SK-N-MC (cell line): ENCODE results near the gene PLA2R1.

Experiments
- DNase-seq: peaks from one replicate; pipeline ENCODE4 v3.0.0-alpha.2; 2011; ENCODE audit warnings: low read depth, low spot score
- H3K27ac ChIP-seq: fragments of 200-600 bp; sonication (generic); 2 replicates; pipeline ENCODE4 v1.5.1; 2016; ENCODE audit warnings: mixed run types
- H3K36me3 ChIP-seq: fragments of 200-600 bp; sonication (generic); 2 replicates; pipeline ENCODE4 v1.6.1; 2017; ENCODE audit warnings: antibody characterized with exemption, low read length, mixed read lengths; ENCODE audit not compliant: insufficient read depth
- H3K4me3 ChIP-seq: fragments of 200-600 bp; sonication (generic); 2 replicates; pipeline ENCODE4 v1.5.1; 2016
- H3K9ac ChIP-seq: fragments of 200-600 bp; sonication (generic); 2 replicates; pipeline ENCODE4 v1.8.0; 2017; ENCODE audit warnings: mixed run types, mixed read lengths; ENCODE audit not compliant: insufficient read length
- H3K9me3 ChIP-seq: fragments of 200-600 bp; sonication (generic); 2 replicates; pipeline ENCODE4 v1.6.1; 2017; ENCODE audit warnings: low read depth, mild to moderate bottlenecking, antibody characterized with exemption, low read length, moderate library complexity, mixed read lengths
- EZH2 ChIP-seq: fragments of 200-600 bp; sonication (generic); IDR thresholded peaks from one replicate; pipeline ENCODE4 v1.6.1; 2017; ENCODE audit warnings: antibody characterized with exemption
- FOXP2 ChIP-seq: optimal IDR thresholded peaks from 2 replicates; pipeline ENCODE3; 2011; ENCODE audit warnings: mild to moderate bottlenecking, moderate library complexity; ENCODE audit not compliant: insufficient read depth; ENCODE audit errors: extremely low read length, control extremely low read depth
- POLR2AphosphoS5 ChIP-seq: IDR thresholded peaks from 2 replicates; pipeline ENCODE4 v1.6.1; 2012; ENCODE audit warnings: mild to moderate bottlenecking, low read depth, low read length, borderline replicate concordance

The PLA2R1 gene

DNA sequence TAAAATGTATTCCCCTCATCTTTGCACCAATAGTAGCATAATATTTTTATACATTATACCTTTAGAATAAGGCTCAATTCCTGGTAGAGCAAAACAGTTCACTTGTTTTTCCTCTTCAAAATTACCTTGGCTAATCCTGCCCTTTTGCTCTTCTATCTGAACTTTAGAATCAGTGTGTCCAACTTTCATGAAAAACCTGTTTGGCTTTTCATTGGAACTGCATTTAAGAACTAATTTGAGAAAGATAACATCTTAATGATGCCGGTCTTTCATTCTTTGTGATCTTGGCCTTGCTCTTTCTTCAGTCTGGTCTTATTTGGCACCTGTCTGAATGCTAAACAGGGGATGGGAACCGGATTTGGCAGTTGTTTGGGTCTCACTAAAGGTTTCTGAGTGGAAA, 151.5 kb downstream of the PLA2R1 start:
- Histone ChIP-seq H3K4me3 (no peak overlapping the region), H3K9ac (no peak overlapping the region), H3K36me3 (no peaks in the 10 kb centered on the region), H3K9me3 (no peaks in the 10 kb centered on the region), H3K27ac (no peak overlapping the region)
- DNase-seq, result no peak
- TF ChIP-seq EZH2 (no peak), POLR2AphosphoS5 (no peak), FOXP2 (no peak)

DNA sequence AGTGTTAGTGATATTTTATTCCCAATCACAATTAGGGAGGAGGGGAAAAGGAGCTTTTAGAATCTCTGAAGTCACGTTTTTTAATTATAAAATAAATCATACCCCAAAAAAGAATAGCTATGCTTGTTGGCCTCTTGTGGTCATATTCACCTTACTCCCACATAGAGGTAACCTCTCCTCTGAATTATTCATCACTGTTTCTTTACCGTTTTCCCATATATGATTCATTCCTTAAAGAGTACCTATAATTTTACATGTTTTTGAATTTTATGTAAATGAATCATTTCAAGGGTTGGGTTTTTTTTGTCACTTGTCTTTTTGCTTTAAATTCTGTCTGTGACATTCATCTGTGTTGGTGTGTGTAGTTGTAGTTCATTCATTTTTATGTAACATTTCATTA, 153.8 kb downstream of the PLA2R1 start:
- Histone ChIP-seq H3K27ac (no peak overlapping the region), H3K4me3 (no peak overlapping the region), H3K9ac (no peak overlapping the region), H3K36me3 (no peaks in the 10 kb centered on the region), H3K9me3 (no peaks in the 10 kb centered on the region)
- no peak for DNase-seq
- no peak for TF ChIP-seq FOXP2
- TF ChIP-seq EZH2, result no peak
- no peak for TF ChIP-seq POLR2AphosphoS5

DNA sequence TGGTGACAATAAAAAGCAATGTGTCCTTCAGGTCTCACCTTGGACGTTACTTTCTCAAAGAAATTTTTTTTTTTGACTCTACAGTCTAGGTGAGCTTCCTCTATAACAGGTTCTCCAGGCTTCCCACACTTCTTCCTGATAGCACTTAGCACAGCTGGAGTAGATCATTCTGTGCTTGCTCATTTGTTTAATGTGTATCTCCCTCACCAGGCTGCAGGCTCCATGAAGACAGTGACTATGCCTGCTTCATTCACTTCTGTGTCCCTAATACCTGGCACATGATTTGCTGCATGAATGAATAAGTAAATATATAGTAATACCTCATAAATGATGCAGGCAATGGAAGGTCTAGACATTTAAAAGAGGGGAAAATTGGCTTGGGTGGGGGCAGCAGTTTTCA, 154.5 kb downstream of the PLA2R1 start:
- no peak for DNase-seq
- no peaks in the 10 kb centered on the region for H3K36me3 ChIP-seq
- H3K4me3 ChIP-seq, result no peak overlapping the region
- no peak overlapping the region for H3K27ac ChIP-seq
- no peak overlapping the region for H3K9ac ChIP-seq
- TF ChIP-seq POLR2AphosphoS5, result no peak
- TF ChIP-seq FOXP2, result no peak
- TF ChIP-seq EZH2, result no peak
- H3K9me3 ChIP-seq, result no peaks in the 10 kb centered on the region

DNA sequence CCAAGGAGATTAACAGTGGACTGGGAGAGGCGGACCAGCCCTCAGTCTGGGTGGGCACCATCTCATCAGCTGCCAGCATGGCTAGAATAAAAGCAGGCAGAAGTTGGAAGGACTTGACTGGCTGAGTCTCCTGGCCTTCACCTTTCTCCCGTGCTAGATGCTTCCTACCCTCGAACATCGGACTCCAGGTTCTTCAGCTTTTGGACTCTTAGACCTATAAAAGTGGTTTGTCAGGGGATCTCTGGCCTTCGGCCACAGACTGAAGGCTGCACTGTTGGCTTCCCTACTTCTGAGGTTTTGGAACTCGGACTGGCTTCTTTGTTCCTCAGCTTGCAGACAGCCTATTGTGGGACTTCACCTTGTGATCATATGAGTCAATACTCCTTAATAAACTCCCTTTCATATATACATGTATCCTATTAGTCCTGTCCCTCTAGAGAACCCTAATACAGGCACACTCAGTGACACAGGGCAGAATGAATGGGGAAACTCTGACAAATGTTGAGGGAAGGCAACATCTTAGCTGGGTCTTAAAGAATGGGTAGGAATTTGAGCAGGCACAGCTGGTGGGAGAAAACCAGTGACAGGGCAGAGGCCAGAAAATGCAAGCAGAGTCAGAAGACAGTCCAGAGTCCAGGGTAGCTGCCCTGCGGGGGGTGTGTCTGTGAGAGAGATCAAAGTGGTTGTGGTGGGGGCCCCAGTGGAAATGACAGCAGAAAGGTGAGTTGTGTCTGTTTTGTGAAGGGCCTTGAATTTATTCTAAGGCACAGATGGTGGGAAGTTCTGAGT, 156.3 kb downstream of the PLA2R1 start:
- Histone ChIP-seq H3K9ac (no peak overlapping the region), H3K9me3 (no peaks in the 10 kb centered on the region), H3K4me3 (no peak overlapping the region), H3K27ac (no peak overlapping the region), H3K36me3 (no peaks in the 10 kb centered on the region)
- TF ChIP-seq EZH2, result no peak
- no peak for TF ChIP-seq POLR2AphosphoS5
- no peak for TF ChIP-seq FOXP2
- no peak for DNase-seq

- H3K9ac ChIP-seq, result no peak overlapping the region
- no peaks in the 10 kb centered on the region for H3K36me3 ChIP-seq
- TF ChIP-seq EZH2 (no peak), POLR2AphosphoS5 (no peak), FOXP2 (no peak)
- H3K4me3 ChIP-seq, result peak overlapping the region; percentile 51
- H3K27ac ChIP-seq, result no peak overlapping the region
- no peak for DNase-seq
- no peaks in the 10 kb centered on the region for H3K9me3 ChIP-seq
Measured at GRCh38 chr2:159904959-159905305, 157.5 kb downstream of the PLA2R1 start.

- Histone ChIP-seq H3K27ac (no peak within 1 kb of the TSS), H3K36me3 (no peaks in the 10 kb centered on the region), H3K4me3 (peak within 1 kb of the TSS; percentile 51), H3K9ac (no peak within 1 kb of the TSS), H3K9me3 (no peaks in the 10 kb centered on the region)
- no peak for DNase-seq
- TF ChIP-seq EZH2, result no peak
- no peak for TF ChIP-seq FOXP2
- no peak for TF ChIP-seq POLR2AphosphoS5
Measured at GRCh38 chr2:159904127-159904958, 158.1 kb downstream of the PLA2R1 start, which contains the start of gene LY75. TSS of gene LY75 (minus strand) at chr2:159904756.

GRCh38 chr2:159903443-159904126, 158.8 kb downstream of the PLA2R1 start:
- Histone ChIP-seq H3K9ac (no peak overlapping the region), H3K36me3 (no peaks in the 10 kb centered on the region), H3K9me3 (no peaks in the 10 kb centered on the region), H3K27ac (no peak overlapping the region), H3K4me3 (no peak overlapping the region)
- no peak for TF ChIP-seq POLR2AphosphoS5
- no peak for TF ChIP-seq EZH2
- no peak for TF ChIP-seq FOXP2
- DNase-seq, result no peak

DNA sequence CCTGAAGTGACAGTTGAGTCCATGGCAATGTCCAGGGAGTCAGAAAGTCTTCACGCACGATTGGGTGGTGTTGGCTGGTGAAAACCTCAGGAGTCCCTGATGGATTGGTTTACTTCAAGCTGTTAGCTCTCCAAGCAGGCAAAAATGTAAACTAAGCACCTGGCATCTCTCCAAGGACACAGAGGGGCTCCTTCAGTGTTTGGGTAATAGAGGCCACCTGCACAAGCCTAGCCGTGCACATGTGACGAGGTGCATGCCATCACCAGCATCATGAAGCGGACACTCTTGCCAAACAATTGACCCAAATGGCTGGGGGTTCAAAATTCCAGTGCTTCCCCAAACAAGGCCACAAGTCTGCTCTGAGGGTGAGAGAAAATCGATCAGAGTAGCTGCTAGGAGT, 159.7 kb downstream of the PLA2R1 start:
- no peak overlapping the region for H3K27ac ChIP-seq
- no peaks in the 10 kb centered on the region for H3K36me3 ChIP-seq
- DNase-seq, result no peak
- H3K9ac ChIP-seq, result no peak overlapping the region
- no peak overlapping the region for H3K4me3 ChIP-seq
- TF ChIP-seq FOXP2 (no peak), POLR2AphosphoS5 (no peak), EZH2 (no peak)
- no peaks in the 10 kb centered on the region for H3K9me3 ChIP-seq
